Esophagus muscularis mucosa (tissue), 4 donors: ENCODE measurements around the gene GFY.

Source experiments
- EP300 ChIP-seq: sonication (generic); formaldehyde crosslinking; IDR thresholded peaks from one replicate; pipeline ENCODE4 v1.6.1; 2017; ENCODE audit warnings: antibody characterized with exemption
- POLR2A ChIP-seq: fragments of 450-650 bp; IDR thresholded peaks from one replicate; pipeline ENCODE4 v1.6.1; 2017; ENCODE audit warnings: antibody characterized with exemption, moderate library complexity, mild to moderate bottlenecking, low read depth
- POLR2AphosphoS5 ChIP-seq, 2 donors: sonication (generic); formaldehyde crosslinking; IDR thresholded peaks; one replicate each; pipeline ENCODE4 v1.6.1; 2017; ENCODE audit warnings: antibody characterized with exemption in 2 of 2
- TF ChIP-seq, protein P1 (sequence below), 3 experiments: fragments of 200-600 bp in 2 of 3; fragments of 450-650 bp in 1 of 3; sonication (generic) in 2 of 3; IDR thresholded peaks; one replicate each; pipeline ENCODE4 v1.5.1; 2017 to 2019; ENCODE audit warnings: antibody characterized with exemption in 3 of 3, mild to moderate bottlenecking in 2 of 3, moderate library complexity in 1 of 3

DNA sequence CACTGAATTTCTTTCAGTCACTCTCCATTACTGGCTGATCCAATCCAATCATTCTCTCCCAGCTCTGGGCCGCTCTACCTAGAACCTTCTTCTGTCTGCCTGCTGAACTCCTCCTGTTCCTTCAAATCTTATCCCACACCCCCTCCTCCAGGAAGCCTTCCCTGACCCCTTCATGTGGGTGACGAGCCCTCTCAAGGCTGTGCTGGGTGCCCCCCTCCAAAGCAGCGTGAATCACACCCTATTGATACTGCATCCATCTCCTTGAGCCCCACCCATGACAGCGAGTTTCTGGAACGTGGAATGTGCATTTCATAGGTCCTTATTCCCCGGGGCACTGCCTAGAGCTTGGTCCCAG is 23.2 kb downstream of the GFY start:
- TF ChIP-seq, protein P1, sequence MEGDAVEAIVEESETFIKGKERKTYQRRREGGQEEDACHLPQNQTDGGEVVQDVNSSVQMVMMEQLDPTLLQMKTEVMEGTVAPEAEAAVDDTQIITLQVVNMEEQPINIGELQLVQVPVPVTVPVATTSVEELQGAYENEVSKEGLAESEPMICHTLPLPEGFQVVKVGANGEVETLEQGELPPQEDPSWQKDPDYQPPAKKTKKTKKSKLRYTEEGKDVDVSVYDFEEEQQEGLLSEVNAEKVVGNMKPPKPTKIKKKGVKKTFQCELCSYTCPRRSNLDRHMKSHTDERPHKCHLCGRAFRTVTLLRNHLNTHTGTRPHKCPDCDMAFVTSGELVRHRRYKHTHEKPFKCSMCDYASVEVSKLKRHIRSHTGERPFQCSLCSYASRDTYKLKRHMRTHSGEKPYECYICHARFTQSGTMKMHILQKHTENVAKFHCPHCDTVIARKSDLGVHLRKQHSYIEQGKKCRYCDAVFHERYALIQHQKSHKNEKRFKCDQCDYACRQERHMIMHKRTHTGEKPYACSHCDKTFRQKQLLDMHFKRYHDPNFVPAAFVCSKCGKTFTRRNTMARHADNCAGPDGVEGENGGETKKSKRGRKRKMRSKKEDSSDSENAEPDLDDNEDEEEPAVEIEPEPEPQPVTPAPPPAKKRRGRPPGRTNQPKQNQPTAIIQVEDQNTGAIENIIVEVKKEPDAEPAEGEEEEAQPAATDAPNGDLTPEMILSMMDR (IDR thresholded peaks at IDR 0.05): no peak
- TF ChIP-seq POLR2A (no peak), POLR2AphosphoS5 (IDR thresholded peaks at IDR 0.05) (no peak), EP300 (no peak)
